Tibial nerve (tissue), 3 donors: Measurements from ENCODE around the gene COQ6.

Experiments
- CTCF ChIP-seq, 5 experiments: fragments of 200-600 bp in 3 of 5; fragments of 450-650 bp in 2 of 5; sonication (generic) in 3 of 5; IDR thresholded peaks; one replicate each; pipeline ENCODE4 v1.5.1; 2016 to 2019; ENCODE audit warnings: antibody characterized with exemption in 5 of 5, mild to moderate bottlenecking in 3 of 5, moderate library complexity in 2 of 5
- POLR2A ChIP-seq, 2 donors: fragments of 450-650 bp; IDR thresholded peaks; one replicate each; pipeline ENCODE4 v1.6.1; 2017; ENCODE audit warnings: antibody characterized with exemption in 2 of 2, mild to moderate bottlenecking in 2 of 2, moderate library complexity in 2 of 2

GRCh38 chr14:73935666-73936065 lies 14.4 kb upstream of the COQ6 start:
- TF ChIP-seq CTCF (IDR thresholded peaks at IDR 0.05) (peak in 2 of 5 experiments; percentile 12 to 13), POLR2A (IDR thresholded peaks at IDR 0.05) (no peak)
